ENCODE data around the gene LBX1. TPM values are rescaled to one million over a fixed set of nuclear protein-coding genes. Genes with fewer than 3 reads are reported as not detected.
A peak's percentile ranks its signal among the peaks of the same experiment; 100 is the strongest.

Gene LBX1
- total and polyA plus RNA-seq, 4 experiments from 2014 or later = not detected

DNA sequence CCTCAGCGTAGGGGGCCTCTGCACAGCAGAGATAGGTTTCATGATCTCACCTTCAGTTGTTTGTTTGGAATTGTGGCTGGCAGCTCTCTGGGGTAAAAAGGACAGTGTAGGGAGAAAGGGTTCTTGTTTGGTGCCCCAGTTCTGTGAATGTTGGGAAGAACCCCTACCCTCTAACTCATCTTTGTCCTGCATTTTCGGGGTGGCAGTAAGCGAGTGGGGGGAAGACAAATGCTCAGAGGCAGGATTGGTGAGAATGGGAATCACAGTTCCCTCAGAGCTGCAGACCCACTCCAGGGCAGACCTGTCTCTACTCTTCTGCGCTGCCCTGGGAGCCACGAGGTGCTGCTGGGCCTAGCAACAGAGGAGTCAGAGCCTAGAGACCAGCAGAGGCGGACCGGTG is 1.8 kb upstream of the LBX1 start:
- CTCF ChIA-PET (ENCODE audit: partially characterized antibody) = interaction anchor here (1.1 kb wide), 1 partner anchor 17 kb away, joined by 3 read pairs; no protein-coding TSS in a partner anchor

DNA sequence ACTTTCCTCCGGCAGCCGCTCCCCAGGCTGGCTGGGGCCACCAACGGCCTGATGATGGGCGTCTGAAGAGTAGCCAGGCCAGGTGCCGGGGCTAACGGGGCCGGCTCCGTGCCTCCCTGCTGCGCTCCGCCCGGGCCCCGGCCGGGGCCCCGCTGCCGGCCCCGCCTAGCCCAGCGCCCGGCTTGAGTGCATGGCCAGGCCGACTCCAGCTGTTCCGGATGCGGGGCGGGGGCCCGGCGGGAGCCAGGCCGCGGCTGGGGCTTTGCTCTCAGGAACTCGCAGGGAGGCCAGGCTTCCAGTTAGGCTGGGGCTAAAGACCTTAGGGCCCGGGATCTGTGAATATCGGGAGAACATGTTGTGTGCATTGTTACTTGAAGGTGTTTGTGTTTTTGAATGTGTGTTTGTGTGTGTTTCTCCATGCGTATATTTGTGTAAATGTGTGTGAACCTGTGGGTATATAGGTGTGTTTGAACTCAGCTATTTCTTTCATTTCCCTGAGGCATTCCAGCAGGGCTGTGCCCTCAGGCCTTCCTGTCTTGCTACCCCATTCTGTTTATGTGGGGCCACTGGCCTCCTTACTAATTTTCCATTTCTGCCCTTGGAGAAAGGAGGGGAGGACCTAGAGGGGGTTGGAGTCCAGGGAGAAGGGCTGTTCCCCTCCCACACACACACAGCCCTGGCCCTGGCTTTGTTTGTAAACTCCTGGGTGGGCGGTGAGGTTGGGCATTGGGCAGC is 1.1 kb upstream of the LBX1 start:
- H3K27ac Mint-ChIP-seq = peak overlapping the region in 1 of 7 donors; percentile 8
- peaks cover 74% of the 10 kb centered on the region for H3K27me3 ChIP-seq (ENCODE audit: insufficient read depth, low read length)
- intact Hi-C loops (cut with micrococcal nuclease) = no loop called here

More for the DNA sequence above, 1.8 kb upstream of the LBX1 start:
- POLR2A ChIA-PET (ENCODE audit: partially characterized antibody) = no interaction called here
- intact Hi-C loops (cut with micrococcal nuclease) = no loop called here
- Histone ChIP-seq H3K27ac (ENCODE audit: low read depth, low read length) (no peak overlapping the region), H3K4me3 (ENCODE audit: low read length in 2 of 2) (no peak overlapping the region), H3K36me3 (ENCODE audit: insufficient read depth, low read length) (no peaks in the 10 kb centered on the region), H3K4me1 (ENCODE audit: insufficient read depth, low read length) (peaks cover 33% of the 10 kb centered on the region), H3K9me3 (ENCODE audit: control insufficient read depth in 1 of 2, low read length in 2 of 2) (no peaks in the 10 kb centered on the region), H3K27me3 (ENCODE audit: insufficient read depth, low read length) (peaks cover 74% of the 10 kb centered on the region)
- Mint-ChIP-seq H3K9me3 (peaks cover 0 to 5% (median 0%) of the 10 kb centered on the region in 8 donors), H3K4me1 (peaks cover 19 to 37% (median 24%) of the 10 kb centered on the region in 4 donors), H3K27me3 (peaks cover 64 to 70% of the 10 kb centered on the region in 2 donors), H3K4me3 (no peak overlapping the region), H3K27ac (no peak overlapping the region), H3K36me3 (no peaks in the 10 kb centered on the region)
- no peak for DNase-seq

DNA sequence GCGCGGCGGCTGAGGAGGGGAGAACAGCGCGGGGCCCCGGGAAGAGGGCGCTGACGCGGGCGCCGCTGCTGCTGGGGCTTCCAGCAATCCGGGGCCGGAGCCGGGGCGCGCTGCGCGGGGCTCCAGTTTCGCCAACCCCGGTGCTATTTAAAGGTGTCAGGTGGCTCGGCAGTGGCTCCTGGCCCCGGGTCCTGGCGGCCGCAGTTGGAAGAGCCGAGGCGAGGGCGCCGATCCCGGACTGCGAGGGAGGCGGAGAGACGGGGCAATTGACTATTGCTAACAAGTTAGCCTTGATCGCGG is 347 bp downstream of the LBX1 start:
- Mint-ChIP-seq H3K27ac (peak overlapping the region in 1 of 7 donors; percentile 40), H3K9me3 (peaks cover 0 to 8% (median 0%) of the 10 kb centered on the region in 8 donors), H3K4me3 (peak overlapping the region in 7 of 8 donors; percentile 53 to 84 (median 78)), H3K36me3 (no peaks in the 10 kb centered on the region), H3K4me1 (peaks cover 26 to 46% (median 33%) of the 10 kb centered on the region in 4 donors), H3K27me3 (peaks cover 57 to 68% of the 10 kb centered on the region in 2 donors)
- no peak for DNase-seq
- CTCF ChIA-PET (ENCODE audit: partially characterized antibody) = interaction anchor here (0.9 to 1.9 kb wide), 4 partner anchors 8 to 15 kb away, joined by 3 to 7 read pairs (median 5); no protein-coding TSS in a partner anchor
- intact Hi-C loops (cut with micrococcal nuclease) = no loop called here
- peaks cover 49% of the 10 kb centered on the region for H3K4me1 ChIP-seq (ENCODE audit: insufficient read depth, low read length)
- H3K9me3 ChIP-seq (ENCODE audit: control insufficient read depth in 1 of 2, low read length in 2 of 2) = no peaks in the 10 kb centered on the region
- H3K27ac ChIP-seq (ENCODE audit: low read depth, low read length) = no peak overlapping the region
- H3K4me3 ChIP-seq (ENCODE audit: low read length in 2 of 2) = no peak overlapping the region
- no peaks in the 10 kb centered on the region for H3K36me3 ChIP-seq (ENCODE audit: insufficient read depth, low read length)
- POLR2A ChIA-PET (ENCODE audit: partially characterized antibody) = no interaction called here
- peaks cover 75% of the 10 kb centered on the region for H3K27me3 ChIP-seq (ENCODE audit: insufficient read depth, low read length)

More for the DNA sequence above, 1.1 kb upstream of the LBX1 start:
- H3K4me1 Mint-ChIP-seq = peaks cover 21 to 37% (median 27%) of the 10 kb centered on the region in 4 donors
- H3K36me3 ChIP-seq (ENCODE audit: insufficient read depth, low read length) = no peaks in the 10 kb centered on the region
- H3K4me3 Mint-ChIP-seq = peak overlapping the region in 5 of 8 donors; percentile 18 to 55 (median 42)
- no peaks in the 10 kb centered on the region for H3K9me3 ChIP-seq (ENCODE audit: control insufficient read depth in 1 of 2, low read length in 2 of 2)
- H3K36me3 Mint-ChIP-seq = no peaks in the 10 kb centered on the region
- no peak for DNase-seq
- H3K9me3 Mint-ChIP-seq = peaks cover 0 to 5% (median 0%) of the 10 kb centered on the region in 8 donors
- ChIA-PET POLR2A (ENCODE audit: partially characterized antibody) (no interaction called here), CTCF (ENCODE audit: partially characterized antibody) (interaction anchor here (1.4 to 1.9 kb wide), 2 partner anchors 12 to 16 kb away, joined by 5 to 7 read pairs; no protein-coding TSS in a partner anchor)
- peaks cover 40% of the 10 kb centered on the region for H3K4me1 ChIP-seq (ENCODE audit: insufficient read depth, low read length)
- H3K27me3 Mint-ChIP-seq = peaks cover 62 to 71% of the 10 kb centered on the region in 2 donors
- H3K4me3 ChIP-seq (ENCODE audit: low read length in 2 of 2) = no peak overlapping the region
- H3K27ac ChIP-seq (ENCODE audit: low read depth, low read length) = no peak overlapping the region

DNA sequence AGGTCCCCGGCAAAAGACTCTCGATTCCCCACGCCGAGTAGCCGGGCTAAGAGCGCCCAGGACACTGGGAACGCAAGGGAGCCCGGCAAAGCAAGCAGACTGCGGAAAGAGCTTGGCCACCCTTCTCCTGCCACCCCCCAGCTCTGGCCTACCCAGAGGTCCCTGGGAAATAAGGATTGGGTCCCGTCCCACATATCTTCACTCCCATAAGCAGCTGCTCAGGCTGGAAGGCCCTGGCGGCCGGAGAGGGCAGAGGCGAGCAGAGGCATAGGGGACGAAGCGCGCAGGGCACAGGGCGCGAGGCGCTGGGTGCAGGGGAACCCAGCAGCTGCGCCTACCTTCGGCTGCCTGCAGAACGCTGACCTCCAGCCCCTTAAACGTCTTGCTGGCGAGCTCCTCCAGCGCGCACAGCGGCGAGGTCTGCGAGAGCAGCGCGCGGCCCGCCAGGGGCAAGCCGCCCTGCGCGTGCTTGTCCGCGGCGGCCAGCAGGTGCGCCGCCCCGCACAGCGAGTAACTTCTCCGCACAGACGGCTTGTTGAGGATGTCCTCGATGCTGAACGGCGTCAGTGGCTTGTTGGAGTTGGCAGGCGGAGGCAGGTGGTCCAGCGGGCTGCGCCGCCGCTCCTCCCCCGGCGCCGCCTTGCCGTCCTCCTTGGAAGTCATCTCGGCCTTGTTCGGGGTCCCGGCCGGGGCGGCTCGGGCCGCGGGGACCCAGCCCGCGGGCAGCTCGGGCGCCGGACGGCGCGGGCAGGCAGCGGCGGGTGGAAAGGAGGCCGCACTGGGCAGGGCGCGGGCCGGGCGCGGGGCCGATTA is 904 bp downstream of the LBX1 start:
- Mint-ChIP-seq H3K36me3 (no peaks in the 10 kb centered on the region), H3K4me3 (peak overlapping the region in 7 of 8 donors; percentile 57 to 81 (median 75)), H3K27me3 (peaks cover 62 to 68% of the 10 kb centered on the region in 2 donors), H3K4me1 (peaks cover 27 to 52% (median 36%) of the 10 kb centered on the region in 4 donors), H3K27ac (peak overlapping the region in 2 of 7 donors; percentile 22 to 60), H3K9me3 (peaks cover 0 to 8% (median 0%) of the 10 kb centered on the region in 8 donors)
- H3K9me3 ChIP-seq (ENCODE audit: control insufficient read depth in 1 of 2, low read length in 2 of 2) = no peaks in the 10 kb centered on the region
- peak in 1 of 5 donors; percentile 27 for DNase-seq
- H3K27me3 ChIP-seq (ENCODE audit: insufficient read depth, low read length) = peaks cover 75% of the 10 kb centered on the region
- H3K27ac ChIP-seq (ENCODE audit: low read depth, low read length) = no peak overlapping the region
- no peak overlapping the region for H3K4me3 ChIP-seq (ENCODE audit: low read length in 2 of 2)
- ChIA-PET CTCF (ENCODE audit: partially characterized antibody) (interaction anchor here (0.9 to 1.7 kb wide), 2 partner anchors 9 to 14 kb away, joined by 3 to 5 read pairs; no protein-coding TSS in a partner anchor), POLR2A (ENCODE audit: partially characterized antibody) (no interaction called here)
- intact Hi-C loops (cut with micrococcal nuclease) = no loop called here
- H3K4me1 ChIP-seq (ENCODE audit: insufficient read depth, low read length) = peaks cover 55% of the 10 kb centered on the region
- H3K36me3 ChIP-seq (ENCODE audit: insufficient read depth, low read length) = no peaks in the 10 kb centered on the region

DNA sequence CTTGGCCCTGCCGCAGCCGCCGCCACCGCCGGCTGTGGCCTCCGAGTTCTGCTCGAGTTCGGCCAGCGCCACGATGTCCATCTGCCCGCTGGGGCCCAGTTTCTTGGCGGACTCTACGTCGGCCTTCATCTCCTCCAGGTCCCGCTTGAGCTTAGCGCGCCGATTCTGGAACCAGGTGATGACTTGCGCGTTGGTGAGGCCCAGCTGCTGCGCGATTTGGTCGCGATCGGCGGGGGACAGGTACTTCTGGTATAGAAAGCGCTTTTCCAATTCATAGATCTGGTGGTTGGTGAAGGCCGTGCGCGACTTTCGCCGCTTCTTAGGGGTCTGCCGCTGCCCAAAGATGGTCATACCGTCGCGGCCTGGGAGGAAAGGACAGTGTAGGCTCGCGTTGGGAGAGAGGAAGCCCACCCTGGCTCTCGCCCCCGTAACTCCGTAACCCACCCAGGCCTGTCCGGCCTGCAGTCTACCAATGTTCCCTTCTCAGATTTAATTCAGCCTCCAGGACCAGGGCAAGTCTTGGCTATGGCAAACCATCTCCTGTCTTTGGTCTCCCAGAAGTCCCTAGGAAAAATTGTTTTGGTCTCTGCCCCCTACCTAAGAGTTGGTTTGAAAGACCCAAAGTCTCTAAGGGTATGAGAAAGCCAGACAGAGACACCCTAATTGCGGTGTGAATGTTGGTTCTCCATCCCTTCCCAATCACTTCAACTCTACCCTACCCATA is 1.7 kb downstream of the LBX1 start:
- Histone ChIP-seq H3K9me3 (ENCODE audit: control insufficient read depth in 1 of 2, low read length in 2 of 2) (no peaks in the 10 kb centered on the region), H3K4me3 (ENCODE audit: low read length in 2 of 2) (peak overlapping the region in 1 of 2 donors; percentile 35), H3K4me1 (ENCODE audit: insufficient read depth, low read length) (peaks cover 62% of the 10 kb centered on the region), H3K36me3 (ENCODE audit: insufficient read depth, low read length) (no peaks in the 10 kb centered on the region), H3K27ac (ENCODE audit: low read depth, low read length) (no peak overlapping the region), H3K27me3 (ENCODE audit: insufficient read depth, low read length) (peaks cover 73% of the 10 kb centered on the region)
- peaks cover 0 to 8% (median 0%) of the 10 kb centered on the region in 8 donors for H3K9me3 Mint-ChIP-seq
- peaks cover 61 to 68% of the 10 kb centered on the region in 2 donors for H3K27me3 Mint-ChIP-seq
- no peak for DNase-seq
- ChIA-PET POLR2A (ENCODE audit: partially characterized antibody) (interaction anchor here (1.3 to 1.5 kb wide), 2 partner anchors 10 to 12 kb away, joined by 5 to 7 read pairs; no protein-coding TSS in a partner anchor), CTCF (ENCODE audit: partially characterized antibody) (interaction anchor here (0.9 to 2.7 kb wide), 3 partner anchors 10 to 14 kb away, joined by 3 to 12 read pairs (median 5); no protein-coding TSS in a partner anchor)
- H3K4me3 Mint-ChIP-seq = peak overlapping the region; percentile 57 to 81 (median 76)
- peaks cover 30 to 59% (median 42%) of the 10 kb centered on the region in 4 donors for H3K4me1 Mint-ChIP-seq
- intact Hi-C loops (cut with micrococcal nuclease) = no loop called here
- H3K27ac Mint-ChIP-seq = peak overlapping the region in 2 of 7 donors; percentile 59 to 60
- no peaks in the 10 kb centered on the region for H3K36me3 Mint-ChIP-seq

DNA sequence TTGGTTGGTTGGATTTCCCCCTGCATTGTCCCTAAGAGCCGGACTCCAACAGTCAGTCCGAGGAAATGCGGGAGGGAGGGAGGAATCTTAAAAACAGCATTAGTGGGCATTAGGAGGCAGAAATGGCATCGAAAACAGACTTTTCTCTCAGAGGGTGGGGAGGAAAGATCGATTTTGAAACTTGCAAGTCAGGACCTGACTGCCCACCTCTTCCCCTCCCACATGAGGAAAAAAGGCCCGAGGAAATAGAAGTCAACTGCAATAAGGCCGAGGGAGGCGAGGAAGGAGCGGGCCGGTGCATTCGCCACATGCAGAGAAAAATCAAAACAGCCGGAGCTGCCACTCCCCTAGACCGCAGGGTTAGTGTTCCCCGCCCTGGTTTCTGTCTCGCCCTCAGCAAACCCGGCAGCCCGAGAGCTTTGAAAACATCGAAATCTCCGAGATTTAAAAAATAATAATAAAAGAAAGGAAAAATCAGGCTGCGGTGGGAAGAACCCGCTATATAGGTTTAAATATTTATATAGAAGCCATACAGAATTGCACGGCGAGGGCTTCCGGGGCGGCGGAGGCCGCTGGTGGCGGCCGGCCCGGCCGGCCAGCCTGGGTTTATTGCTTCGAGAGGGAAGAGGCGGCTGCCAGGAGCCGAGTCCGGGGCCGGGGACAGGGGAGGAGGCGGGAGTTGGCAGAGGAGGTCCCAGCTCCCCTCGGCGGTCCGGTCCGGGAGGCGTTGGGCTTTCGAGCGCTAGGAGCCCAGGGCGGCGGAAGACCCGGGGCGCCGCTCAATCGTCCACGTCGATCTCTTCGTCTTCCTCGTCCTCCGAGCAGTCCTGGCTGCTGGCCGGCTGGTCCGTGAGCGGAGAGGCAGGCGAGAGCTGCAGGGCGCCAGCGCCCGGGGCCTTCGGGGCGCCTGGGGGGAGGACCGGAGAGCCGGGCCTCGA is 2.5 kb downstream of the LBX1 start:
- Histone ChIP-seq H3K4me1 (ENCODE audit: insufficient read depth, low read length) (peaks cover 64% of the 10 kb centered on the region), H3K4me3 (ENCODE audit: low read length in 2 of 2) (peak overlapping the region; percentile 28 to 35), H3K27me3 (ENCODE audit: insufficient read depth, low read length) (peaks cover 74% of the 10 kb centered on the region), H3K27ac (ENCODE audit: low read depth, low read length) (no peak overlapping the region), H3K36me3 (ENCODE audit: insufficient read depth, low read length) (no peaks in the 10 kb centered on the region), H3K9me3 (ENCODE audit: control insufficient read depth in 1 of 2, low read length in 2 of 2) (no peaks in the 10 kb centered on the region)
- H3K36me3 Mint-ChIP-seq = no peaks in the 10 kb centered on the region
- H3K27ac Mint-ChIP-seq = peak overlapping the region in 2 of 7 donors; percentile 39 to 47
- peak in 1 of 5 donors; percentile 51 for DNase-seq
- CTCF ChIA-PET (ENCODE audit: partially characterized antibody) = interaction anchor here (1.7 to 2.7 kb wide), 2 partner anchors 11 to 13 kb away, joined by 3 to 12 read pairs; no protein-coding TSS in a partner anchor
- peak overlapping the region; percentile 79 to 88 (median 81) for H3K4me3 Mint-ChIP-seq
- H3K4me1 Mint-ChIP-seq = peaks cover 30 to 67% (median 44%) of the 10 kb centered on the region in 4 donors
- peaks cover 0 to 8% (median 0%) of the 10 kb centered on the region in 8 donors for H3K9me3 Mint-ChIP-seq
- POLR2A ChIA-PET (ENCODE audit: partially characterized antibody) = interaction anchor here (0.6 to 1.5 kb wide), 4 partner anchors 11 to 240 kb away, joined by 3 to 7 read pairs (median 4); no protein-coding TSS in a partner anchor
- intact Hi-C loops (cut with micrococcal nuclease) = no loop called here
- H3K27me3 Mint-ChIP-seq = peaks cover 60 to 67% of the 10 kb centered on the region in 2 donors

Data from CD4-positive, alpha-beta memory T cell (primary cell).